Stimulated activated CD8-positive, alpha-beta memory T cell treated with anti-CD3 and anti-CD28 coated beads, Interleukin-15, amount 100 ng/mL, for 1 hour (primary cell): ENCODE data around the gene FXR2.

Source experiments
- DNase-seq: peaks from one replicate; pipeline ENCODE4 v3.0.0-alpha.2; 2020; ENCODE audit warnings: low read depth

FXR2 gene

DNA sequence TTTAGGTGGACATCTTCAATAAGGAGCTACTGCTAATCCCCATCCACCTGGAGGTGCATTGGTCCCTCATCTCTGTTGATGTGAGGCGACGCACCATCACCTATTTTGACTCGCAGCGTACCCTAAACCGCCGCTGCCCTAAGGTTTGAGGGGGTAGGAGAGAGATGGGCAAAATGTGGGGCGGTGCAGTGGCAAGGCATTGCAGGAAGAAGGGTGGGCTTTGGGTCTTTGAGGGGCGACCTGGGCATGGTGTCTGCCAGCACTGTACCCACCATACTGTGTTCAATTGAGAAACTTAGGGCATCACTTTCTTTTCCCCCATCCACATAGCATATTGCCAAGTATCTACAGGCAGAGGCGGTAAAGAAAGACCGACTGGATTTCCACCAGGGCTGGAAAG is 44.3 kb downstream of the FXR2 start:
- no peak for DNase-seq

DNA sequence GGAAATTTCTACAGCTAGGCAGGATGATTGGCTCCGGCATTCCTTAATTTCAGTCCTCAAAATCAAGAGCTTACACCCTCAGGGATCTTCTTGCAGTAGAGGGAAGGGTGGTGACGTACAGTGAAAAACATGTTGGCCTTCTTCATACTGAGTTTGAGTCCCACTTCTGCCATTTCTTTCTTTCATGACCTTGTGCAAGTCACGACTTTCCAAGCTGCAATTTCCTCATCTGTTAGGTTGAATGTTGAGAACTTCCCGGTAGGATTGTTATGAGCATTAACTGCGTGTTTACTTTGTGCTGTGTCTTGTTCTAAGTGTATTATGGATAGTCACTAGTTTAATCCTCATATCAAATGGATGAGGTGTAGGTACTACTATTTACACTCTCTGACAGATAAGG is 45.1 kb downstream of the FXR2 start:
- DNase-seq: no peak

DNA sequence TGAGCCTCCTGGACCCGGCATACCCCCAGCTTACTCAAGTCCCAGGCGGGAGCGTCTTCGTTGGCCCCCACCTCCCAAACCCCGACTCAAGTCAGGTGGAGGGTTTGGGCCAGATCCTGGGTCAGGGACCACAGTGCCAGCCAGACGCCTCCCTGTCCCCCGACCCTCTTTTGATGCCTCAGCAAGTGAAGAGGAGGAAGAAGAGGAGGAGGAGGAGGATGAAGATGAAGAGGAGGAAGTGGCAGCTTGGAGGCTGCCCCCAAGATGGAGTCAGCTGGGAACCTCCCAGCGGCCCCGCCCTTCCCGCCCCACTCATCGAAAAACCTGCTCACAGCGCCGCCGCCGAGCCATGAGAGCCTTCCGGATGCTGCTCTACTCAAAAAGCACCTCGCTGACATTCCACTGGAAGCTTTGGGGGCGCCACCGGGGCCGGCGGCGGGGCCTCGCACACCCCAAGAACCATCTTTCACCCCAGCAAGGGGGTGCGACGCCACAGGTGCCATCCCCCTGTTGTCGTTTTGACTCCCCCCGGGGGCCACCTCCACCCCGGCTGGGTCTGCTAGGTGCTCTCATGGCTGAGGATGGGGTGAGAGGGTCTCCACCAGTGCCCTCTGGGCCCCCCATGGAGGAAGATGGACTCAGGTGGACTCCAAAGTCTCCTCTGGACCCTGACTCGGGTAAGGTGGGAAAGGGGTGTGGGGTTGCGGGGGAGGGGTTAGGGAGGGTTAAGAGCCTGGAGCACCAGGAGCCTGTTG is 51.4 kb downstream of the FXR2 start:
- DNase-seq: no peak

DNA sequence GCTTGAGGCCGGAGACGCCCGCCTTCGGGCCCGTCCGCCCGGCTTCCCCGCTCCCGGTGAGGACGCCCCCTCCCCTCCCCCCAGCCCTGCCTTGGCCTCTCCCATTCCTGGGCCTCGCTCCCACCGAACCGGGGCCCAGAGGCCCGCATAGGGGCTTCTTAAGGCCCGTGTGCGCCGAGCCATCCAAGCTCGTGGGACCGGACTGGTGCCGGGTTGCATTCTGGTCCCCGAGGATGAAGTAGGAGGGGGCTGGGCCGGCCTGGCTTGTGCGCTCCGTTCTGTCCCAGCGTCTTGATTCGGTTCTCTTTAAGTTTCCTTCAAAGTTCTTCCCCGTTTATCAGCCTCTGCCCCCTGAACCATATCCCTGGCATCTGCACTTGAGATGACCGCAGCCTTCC is 52.5 kb downstream of the FXR2 start:
- no peak for DNase-seq

DNA sequence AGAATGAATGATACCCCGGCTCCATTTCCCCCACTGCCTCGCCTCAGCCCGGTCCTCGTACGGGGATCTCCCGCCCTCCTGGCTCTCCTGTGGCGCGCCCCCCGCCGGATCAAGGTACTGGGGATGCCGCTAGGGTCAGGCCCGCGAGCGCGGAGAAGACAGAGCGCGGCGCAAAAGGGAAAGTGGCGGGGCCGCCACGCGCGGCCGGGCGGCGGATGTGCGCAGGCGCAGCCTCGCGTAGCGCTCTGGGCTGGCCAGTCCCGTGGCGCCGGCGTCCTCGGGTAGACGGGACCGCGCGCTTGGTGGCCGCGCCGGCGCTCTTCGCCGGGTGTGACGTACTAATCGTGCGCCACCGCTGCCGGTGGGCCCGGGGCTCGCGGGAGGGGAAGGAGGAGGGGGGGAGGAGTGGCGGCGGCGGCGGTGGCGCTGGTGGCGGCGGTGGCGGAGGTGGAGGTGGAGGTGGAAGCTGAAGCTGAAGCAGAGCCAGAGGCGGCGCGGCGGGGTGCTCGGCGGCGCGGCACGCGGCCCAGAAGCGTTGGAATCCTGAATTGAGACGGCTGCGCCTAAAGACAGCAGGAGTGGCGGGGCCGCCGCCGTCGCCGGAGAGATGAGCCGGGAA is 53.0 kb downstream of the FXR2 start, which contains the start of gene SENP3:
Gene SENP3 (plus strand): TSS at position 331 of the 619 bp plus-strand sequence. CDS start 1,158 bp downstream, outside the sequence.
- peak; percentile 76 for DNase-seq

DNA sequence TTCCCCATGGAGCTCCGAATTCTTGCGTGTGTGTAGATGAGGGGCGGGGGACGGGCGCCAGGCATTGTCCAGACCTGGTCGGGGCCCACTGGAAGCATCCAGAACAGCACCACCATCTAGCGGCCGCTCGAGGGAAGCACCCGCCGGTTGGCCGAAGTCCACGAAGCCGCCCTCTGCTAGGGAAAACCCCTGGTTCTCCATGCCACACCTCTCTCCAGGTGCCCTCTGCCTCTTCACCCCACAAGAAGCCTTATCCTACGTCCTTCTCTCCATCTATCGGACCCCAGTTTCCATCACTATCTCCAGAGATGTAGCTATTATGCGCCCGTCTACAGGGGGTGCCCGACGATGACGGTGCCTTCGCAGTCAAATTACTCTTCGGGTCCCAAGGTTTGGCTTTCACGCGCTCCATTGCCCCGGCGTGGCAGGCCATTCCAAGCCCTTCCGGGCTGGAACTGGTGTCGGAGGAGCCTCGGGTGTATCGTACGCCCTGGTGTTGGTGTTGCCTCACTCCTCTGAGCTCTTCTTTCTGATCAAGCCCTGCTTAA is 53.6 kb downstream of the FXR2 start:
- peak; percentile 76 for DNase-seq

DNA sequence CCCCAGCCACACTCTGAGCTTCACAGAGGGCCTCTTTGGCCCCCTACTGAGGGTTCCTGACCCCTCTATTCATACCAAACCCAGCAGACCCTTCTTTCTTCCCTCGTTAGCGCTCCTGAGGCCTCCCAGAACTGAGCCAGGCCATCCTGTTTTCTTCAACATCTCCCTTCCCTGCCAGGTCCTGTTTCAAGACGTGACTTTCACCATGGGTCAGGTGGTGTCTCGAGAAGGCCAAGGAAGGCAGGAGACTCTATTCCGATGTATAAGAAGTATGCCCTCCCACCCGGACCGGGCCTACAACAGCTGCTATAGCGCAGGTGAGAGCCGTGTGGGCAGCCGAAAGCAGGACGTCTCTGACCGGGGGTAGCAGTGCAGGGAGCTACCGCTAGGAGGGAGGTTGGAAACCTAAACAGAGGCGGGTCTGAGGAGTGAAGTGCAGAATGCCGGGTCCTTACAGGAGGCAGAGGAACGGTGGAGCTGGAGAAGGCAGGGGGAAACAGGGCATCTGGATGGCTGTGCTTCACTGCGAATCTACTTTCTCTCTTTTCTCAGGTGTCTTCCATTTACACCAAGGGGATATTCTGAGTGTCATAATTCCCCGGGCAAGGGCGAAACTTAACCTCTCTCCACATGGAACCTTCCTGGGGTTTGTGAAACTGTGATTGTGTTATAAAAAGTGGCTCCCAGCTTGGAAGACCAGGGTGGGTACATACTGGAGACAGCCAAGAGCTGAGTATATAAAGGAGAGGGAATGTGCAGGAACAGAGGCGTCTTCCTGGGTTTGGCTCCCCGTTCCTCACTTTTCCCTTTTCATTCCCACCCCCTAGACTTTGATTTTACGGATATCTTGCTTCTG is 54.3 kb downstream of the FXR2 start:
- no peak for DNase-seq

DNA sequence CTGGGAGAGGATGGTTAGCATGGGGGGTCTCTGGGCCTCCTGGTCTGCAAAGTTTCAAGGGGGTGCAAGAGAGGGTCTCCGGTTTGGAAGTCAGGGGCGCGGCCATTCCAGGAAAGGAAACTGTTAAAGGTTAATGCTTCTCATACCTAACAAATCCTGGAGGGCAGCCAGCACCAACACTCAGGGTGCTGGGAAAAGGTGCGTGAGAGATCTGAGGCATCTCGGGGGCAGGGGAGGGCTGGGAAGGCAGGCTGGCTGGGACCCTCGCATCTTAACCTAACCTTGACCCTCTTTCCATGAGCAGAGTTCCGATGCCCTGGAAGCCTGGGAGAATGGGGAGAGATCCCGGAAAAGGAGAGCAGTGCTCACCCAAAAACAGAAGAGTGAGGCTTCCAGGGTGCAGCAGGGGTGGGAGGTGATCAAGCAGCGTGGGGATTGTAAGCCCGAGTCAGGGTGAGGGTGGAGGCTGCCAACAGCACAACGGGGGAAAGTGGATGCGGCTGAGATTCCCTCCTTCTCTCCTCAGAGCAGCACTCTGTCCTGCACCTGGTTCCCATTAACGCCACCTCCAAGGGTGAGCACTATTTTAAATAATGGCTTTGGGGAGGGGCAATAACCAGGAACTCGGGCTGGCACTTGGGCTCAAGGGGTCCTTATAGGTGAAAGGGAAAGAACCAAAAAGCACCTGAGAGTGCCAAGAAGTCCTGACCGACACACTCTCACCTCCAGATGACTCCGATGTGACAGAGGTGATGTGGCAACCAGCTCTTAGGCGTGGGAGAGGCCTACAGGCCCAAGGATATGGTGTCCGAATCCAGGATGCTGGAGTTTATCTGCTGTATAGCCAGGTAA is 55.2 kb downstream of the FXR2 start:
- DNase-seq: no peak

DNA sequence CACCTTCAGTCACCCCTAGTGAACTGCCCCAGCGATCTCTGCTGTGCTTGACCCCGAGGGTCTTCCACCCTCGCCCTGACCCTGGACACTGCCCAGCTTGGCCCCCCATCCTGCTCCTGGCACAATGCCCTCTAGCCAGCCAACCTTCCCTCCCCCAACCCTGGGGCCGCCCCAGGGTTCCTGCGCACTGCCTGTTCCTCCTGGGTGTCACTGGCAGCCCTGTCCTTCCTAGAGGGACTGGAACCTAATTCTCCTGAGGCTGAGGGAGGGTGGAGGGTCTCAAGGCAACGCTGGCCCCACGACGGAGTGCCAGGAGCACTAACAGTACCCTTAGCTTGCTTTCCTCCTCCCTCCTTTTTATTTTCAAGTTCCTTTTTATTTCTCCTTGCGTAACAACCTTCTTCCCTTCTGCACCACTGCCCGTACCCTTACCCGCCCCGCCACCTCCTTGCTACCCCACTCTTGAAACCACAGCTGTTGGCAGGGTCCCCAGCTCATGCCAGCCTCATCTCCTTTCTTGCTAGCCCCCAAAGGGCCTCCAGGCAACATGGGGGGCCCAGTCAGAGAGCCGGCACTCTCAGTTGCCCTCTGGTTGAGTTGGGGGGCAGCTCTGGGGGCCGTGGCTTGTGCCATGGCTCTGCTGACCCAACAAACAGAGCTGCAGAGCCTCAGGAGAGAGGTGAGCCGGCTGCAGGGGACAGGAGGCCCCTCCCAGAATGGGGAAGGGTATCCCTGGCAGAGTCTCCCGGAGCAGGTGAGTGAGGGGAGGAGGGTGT is 56.0 kb downstream of the FXR2 start, which contains the start of gene TNFSF13:
Gene TNFSF13 (plus strand): TSS at position 207 of the 776 bp plus-strand sequence. CDS start 290 bp downstream, at position 497.
- DNase-seq: no peak

DNA sequence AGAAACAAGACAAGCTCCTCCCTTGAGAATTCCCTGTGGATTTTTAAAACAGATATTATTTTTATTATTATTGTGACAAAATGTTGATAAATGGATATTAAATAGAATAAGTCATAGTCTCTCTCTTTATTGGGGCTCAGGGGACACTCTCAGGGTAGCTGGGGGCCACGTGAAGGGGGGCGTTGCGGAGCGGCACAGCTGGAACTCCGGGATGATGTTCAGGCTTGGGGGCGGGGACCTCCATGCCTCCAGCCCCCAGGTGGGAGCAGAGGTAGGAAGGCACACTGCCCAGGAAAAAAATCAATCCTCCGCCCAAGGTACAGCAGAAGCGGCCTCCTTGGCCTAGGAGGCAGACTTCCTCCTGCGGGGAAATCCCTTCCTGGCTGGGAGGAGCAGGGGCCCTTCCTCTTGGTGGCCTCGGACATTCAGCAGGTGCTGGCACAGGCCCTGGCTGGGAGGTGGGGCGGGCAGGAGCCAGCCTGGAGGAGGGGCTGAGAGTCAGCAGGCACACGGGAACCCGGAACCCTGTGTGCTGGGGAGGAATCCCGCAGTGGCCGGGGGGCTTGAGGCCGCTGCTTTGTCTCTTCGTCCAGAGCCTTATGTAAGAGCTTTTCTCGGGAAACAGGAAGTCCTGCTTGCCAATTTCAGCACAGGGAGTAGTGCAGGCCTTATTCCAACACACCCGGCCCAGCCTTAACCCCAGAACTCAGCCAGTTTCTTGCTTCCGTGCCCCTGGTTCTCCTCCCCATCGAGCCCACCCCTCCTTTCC is 56.7 kb downstream of the FXR2 start:
- no peak for DNase-seq

DNA sequence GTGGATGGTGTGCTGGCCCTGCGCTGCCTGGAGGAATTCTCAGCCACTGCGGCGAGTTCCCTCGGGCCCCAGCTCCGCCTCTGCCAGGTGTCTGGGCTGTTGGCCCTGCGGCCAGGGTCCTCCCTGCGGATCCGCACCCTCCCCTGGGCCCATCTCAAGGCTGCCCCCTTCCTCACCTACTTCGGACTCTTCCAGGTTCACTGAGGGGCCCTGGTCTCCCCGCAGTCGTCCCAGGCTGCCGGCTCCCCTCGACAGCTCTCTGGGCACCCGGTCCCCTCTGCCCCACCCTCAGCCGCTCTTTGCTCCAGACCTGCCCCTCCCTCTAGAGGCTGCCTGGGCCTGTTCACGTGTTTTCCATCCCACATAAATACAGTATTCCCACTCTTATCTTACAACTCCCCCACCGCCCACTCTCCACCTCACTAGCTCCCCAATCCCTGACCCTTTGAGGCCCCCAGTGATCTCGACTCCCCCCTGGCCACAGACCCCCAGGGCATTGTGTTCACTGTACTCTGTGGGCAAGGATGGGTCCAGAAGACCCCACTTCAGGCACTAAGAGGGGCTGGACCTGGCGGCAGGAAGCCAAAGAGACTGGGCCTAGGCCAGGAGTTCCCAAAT is 57.4 kb downstream of the FXR2 start:
- no peak for DNase-seq

DNA sequence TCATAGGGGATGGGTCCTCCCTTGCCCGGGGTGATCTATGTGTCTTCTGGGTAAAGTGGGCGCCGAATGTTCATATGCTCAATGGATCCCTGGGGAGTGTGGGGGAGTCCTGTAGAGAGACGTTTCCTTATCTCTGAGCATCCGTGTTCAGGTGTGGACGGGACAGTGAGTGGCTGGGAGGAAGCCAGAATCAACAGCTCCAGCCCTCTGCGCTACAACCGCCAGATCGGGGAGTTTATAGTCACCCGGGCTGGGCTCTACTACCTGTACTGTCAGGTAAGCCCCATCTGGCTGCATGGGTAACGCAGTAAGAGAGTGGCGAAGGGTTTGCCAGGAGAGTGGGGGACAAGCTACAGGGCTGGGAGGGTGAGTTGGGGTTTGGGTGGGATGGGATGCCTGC is 58.1 kb downstream of the FXR2 start:
- no peak for DNase-seq

DNA sequence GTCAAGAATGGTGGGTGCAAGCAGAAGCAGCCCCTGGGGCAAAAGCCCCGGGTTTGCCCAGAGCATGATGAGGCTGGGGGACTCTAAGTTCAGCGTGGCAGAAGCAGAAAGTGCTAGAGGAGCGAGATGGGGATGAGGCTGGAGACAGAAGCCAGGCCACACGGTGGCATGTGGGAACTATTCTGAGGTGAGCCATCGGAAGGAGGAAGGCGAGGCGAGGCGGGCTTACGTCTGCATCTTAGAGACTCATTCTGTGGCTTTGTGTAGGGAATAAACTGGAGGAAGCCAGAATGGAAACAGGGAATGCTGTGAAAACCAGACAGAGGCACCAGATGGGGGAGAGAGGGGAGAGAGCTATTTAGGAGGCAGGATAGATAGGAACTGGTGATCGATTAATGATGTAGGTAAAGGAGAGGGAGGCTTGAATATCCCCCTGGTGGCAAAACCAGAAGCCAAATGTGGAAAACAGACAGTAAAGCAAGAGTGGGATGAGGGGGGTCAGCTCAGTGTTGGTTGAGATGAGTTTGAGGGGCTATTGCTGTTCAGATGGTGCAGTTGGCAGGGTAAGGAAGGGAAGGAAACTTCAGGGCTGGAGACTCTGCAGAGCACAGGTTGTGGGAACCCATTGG is 59.3 kb downstream of the FXR2 start:
- DNase-seq: no peak

DNA sequence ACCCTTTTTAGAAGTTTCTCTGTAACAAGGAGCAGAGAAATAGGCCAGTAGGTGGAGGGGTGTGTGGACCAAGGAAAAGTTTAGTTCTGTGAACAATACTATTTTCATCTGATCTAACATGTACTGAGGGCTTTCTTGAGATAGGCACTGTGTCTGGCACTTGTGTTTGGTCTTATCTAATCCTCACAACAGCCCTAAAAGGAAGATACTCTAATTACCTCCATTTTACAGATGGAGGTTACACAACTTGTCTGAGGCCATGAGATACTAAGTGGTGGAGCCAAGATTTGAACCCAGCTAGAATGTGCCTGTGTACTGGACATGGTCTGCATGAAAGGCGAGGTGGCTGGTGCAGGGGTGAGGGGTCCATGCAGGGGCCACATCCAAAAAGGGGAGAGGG is 61.3 kb downstream of the FXR2 start:
- no peak for DNase-seq

DNA sequence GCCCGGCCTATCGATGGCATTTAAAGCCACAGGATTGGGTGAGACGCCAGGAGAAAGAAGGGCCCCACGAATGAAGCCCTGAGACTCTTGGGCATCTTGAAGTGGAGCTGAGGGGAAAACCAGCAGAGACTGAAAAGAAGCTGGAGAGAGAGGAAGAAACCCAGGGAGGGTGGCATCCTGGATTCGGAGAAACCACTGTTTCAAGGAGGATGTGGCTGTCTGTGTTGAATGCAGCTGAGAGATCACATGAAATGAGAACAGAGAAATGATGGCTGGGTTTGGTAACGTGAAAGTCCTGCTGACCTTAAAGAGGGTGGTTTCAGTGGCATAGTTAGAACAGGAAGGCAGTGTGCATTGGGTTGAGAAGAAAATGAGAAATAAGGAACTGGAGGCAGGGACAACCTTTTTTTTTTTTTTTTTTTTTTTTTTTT is 62.1 kb downstream of the FXR2 start:
- DNase-seq: no peak

DNA sequence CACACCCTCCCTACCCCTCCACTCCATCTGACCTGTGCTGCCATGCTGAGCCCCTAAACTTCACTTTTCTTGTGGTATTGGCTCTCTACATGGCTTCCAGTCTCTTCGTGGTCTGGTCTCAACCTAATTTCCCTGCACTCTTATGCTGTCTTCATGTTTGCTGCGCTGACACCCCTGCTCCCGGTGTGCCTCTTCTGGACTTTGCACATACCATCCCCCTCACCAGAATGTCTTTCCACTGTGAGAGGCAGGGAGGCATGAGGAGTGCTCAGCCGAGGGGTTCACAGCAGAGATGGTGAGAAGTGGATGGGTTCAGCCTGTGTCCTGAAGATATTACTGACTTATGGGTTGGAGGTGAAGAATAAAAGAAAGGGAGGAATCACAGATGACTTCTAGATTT is 63.3 kb downstream of the FXR2 start:
- no peak for DNase-seq

DNA sequence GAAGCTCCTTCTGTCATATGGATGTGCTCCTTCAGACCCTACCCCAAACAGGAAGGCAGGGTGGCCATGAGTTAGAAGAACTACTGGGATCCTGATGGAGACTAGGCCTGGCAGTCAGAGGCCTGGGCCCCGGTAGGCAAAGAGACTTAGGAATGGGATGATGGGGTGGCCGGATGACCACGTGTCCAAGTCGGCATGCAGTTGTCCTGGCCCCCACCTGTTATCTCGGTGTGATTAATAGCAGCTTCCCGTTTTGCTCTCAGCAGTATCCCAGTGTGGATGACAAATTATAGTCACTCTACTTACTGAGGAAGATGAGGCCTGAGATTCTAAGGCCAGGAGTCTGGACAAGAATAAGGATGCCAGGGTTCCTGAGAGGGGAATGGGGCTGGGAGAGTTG is 64.4 kb downstream of the FXR2 start:
- DNase-seq: no peak

DNA sequence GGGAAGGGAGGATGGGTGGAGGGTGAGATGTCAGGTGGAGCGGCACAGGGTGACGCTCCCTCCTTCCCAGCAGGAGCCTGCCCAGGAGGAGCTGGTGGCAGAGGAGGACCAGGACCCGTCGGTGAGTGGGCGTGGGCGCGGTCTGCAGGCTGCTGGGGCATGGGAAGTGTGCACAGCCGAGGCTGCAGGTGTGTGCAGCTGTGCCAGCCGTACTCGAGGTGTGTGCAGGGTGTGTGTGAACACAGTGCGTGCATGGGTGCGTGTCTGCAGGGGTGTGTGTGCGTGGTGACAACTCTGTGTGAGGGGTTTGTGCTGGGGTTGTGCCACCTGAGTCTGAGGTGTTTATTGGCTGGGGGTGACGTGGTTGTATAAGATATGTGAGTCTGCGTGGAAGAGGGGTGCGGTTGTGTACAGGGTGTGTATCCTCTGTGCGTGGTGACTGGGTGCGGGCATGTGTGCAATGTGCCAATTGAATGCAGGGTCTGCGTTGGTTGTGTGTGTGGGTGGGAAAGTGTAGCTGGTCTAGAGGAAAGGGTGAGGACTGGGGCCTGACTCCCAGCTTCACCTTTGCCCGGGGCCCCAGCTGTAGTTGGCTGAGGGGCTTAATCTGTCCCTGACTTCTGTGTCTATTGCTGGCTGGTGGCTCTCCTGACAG is 65.2 kb downstream of the FXR2 start:
- no peak for DNase-seq
